ENCODE results near the gene MYLK.

DNA sequence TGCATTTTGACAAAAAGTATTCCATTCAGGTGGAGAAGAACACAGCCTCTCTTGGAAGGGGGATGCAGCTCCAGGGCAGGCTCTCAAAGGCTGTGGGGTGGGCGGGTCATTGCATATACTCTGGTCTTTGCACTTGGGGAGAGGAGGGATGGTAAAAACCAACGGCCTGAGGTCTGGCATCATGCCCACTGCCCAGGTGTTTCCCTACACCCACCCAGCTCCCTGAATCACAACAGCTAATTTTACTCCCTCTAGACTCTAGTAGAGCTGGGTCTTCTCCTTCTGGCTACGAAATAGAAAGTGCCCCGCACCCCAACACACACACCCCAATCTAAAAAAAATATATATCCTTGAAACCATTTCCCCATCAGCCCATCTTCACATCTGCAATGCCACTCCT is 1.0 kb downstream of the MYLK start:
- TF ChIP-seq, protein P1, sequence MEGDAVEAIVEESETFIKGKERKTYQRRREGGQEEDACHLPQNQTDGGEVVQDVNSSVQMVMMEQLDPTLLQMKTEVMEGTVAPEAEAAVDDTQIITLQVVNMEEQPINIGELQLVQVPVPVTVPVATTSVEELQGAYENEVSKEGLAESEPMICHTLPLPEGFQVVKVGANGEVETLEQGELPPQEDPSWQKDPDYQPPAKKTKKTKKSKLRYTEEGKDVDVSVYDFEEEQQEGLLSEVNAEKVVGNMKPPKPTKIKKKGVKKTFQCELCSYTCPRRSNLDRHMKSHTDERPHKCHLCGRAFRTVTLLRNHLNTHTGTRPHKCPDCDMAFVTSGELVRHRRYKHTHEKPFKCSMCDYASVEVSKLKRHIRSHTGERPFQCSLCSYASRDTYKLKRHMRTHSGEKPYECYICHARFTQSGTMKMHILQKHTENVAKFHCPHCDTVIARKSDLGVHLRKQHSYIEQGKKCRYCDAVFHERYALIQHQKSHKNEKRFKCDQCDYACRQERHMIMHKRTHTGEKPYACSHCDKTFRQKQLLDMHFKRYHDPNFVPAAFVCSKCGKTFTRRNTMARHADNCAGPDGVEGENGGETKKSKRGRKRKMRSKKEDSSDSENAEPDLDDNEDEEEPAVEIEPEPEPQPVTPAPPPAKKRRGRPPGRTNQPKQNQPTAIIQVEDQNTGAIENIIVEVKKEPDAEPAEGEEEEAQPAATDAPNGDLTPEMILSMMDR (IDR thresholded peaks at IDR 0.05): no peak
- TF ChIP-seq POLR2A (IDR thresholded peaks at IDR 0.05) (no peak), EP300 (IDR thresholded peaks at IDR 0.05) (no peak)

Measured in tibial nerve (tissue), 4 donors.